Keratinocyte (primary cell): ENCODE results near the gene SP5. TPM values are rescaled to one million over a fixed set of nuclear protein-coding genes. Genes with fewer than 3 reads are reported as not detected.

Experiments used
- DNase-seq: peaks from one replicate; pipeline ENCODE4 v3.0.0-alpha.2; 2011; ENCODE audit warnings: low read depth, missing footprints, low spot score
- FAIRE-seq: peaks from 2 replicates; lab custom pipeline; 2011; peaks lifted over from hg19 to GRCh38; lab: Jason Lieb, UNC
- H2AFZ ChIP-seq: 2 replicates; pipeline ENCODE4 v1.6.0; 2012; ENCODE audit warnings: low read length, control low read depth, inconsistent platforms; ENCODE audit not compliant: control insufficient read depth
- H3K27ac ChIP-seq: 2 replicates; pipeline ENCODE4 v1.5.1; 2011; ENCODE audit warnings: low read length; ENCODE audit not compliant: control insufficient read depth, insufficient read depth
- H3K27me3 ChIP-seq: 3 replicates; pipeline ENCODE4 v1.6.0; 2011; ENCODE audit warnings: low read length; ENCODE audit not compliant: control insufficient read depth, insufficient read depth; ENCODE audit errors: extremely low read depth
- H3K36me3 ChIP-seq, 2 experiments: 2 replicates in 1 of 2; 3 replicates in 1 of 2; pipeline ENCODE4 v1.5.1; 2011; ENCODE audit warnings: low read length in 2 of 2, mild to moderate bottlenecking in 1 of 2; ENCODE audit not compliant: control insufficient read depth in 2 of 2, insufficient read depth in 2 of 2; ENCODE audit errors: extremely low read depth in 1 of 2
- H3K4me1 ChIP-seq: 3 replicates; pipeline ENCODE4 v1.5.1; 2011; ENCODE audit warnings: low read length; ENCODE audit not compliant: control insufficient read depth, insufficient read depth; ENCODE audit errors: extremely low read depth
- H3K4me2 ChIP-seq: 3 replicates; pipeline ENCODE4 v1.6.0; 2011; ENCODE audit warnings: low read depth, low read length; ENCODE audit not compliant: control insufficient read depth, insufficient read depth; ENCODE audit errors: extremely low read depth
- H3K4me3 ChIP-seq, 3 experiments: fragments of 200-600 bp in 1 of 3; sonication (generic) in 1 of 3; 2 replicates in 2 of 3; 3 replicates in 1 of 3; pipeline ENCODE4 v1.5.1; 2011 to 2016; ENCODE audit warnings: low read length in 3 of 3, mild to moderate bottlenecking in 3 of 3, control low read depth in 2 of 3, inconsistent platforms in 1 of 3, low read depth in 1 of 3, mixed read lengths in 1 of 3, mixed run types in 1 of 3, moderate library complexity in 1 of 3; ENCODE audit not compliant: control insufficient read depth in 2 of 3, insufficient read depth in 2 of 3; ENCODE audit errors: extremely low read depth in 1 of 3
- H3K79me2 ChIP-seq: 2 replicates; pipeline ENCODE4 v1.6.0; 2012; ENCODE audit warnings: low read length; ENCODE audit not compliant: control insufficient read depth, insufficient read depth
- H3K9ac ChIP-seq: 3 replicates; pipeline ENCODE4 v1.6.0; 2011; ENCODE audit warnings: low read length; ENCODE audit not compliant: control insufficient read depth, insufficient read depth; ENCODE audit errors: extremely low read depth
- H3K9me1 ChIP-seq: 3 replicates; pipeline ENCODE4 v1.6.0; 2011; ENCODE audit warnings: low read length; ENCODE audit not compliant: control insufficient read depth, insufficient read depth; ENCODE audit errors: extremely low read depth
- H3K9me3 ChIP-seq: 2 replicates; pipeline ENCODE4 v1.5.1; 2012; ENCODE audit warnings: low read depth, low read length; ENCODE audit not compliant: control insufficient read depth
- H4K20me1 ChIP-seq: 3 replicates; pipeline ENCODE4 v1.6.0; 2011; ENCODE audit warnings: low read length; ENCODE audit not compliant: control insufficient read depth, insufficient read depth; ENCODE audit errors: extremely low read depth
- CTCF ChIP-seq, 3 experiments: IDR thresholded peaks in 1 of 3; conservative IDR thresholded peaks in 1 of 3; optimal IDR thresholded peaks in 1 of 3; 2 replicates in 2 of 3; 3 replicates in 1 of 3; pipeline versions ENCODE3 to v1.5.1; 2011; ENCODE audit warnings: low read length in 3 of 3, mild to moderate bottlenecking in 3 of 3, moderate library complexity in 2 of 3, control low read depth in 1 of 3, inconsistent platforms in 1 of 3; ENCODE audit not compliant: insufficient read depth in 2 of 3; ENCODE audit errors: extremely low read depth in 1 of 3
- EZH2 ChIP-seq: IDR thresholded peaks from one replicate; pipeline ENCODE4 v1.6.1; 2012; ENCODE audit warnings: inconsistent platforms, mild to moderate bottlenecking, low read length, moderate library complexity
- dilution Hi-C: fragments of 300-500 bp; cut with MboI; formaldehyde crosslinking; loops from one replicate; pipeline ENCODE4 v1.7.0; 2020; ENCODE audit warnings: low sequenced_read_pairs; ENCODE audit not compliant: extremely low pct_ligation_motif_present
- polyA plus RNA-seq, 5 experiments: library from polyadenylated mRNA; depleted of rRNA in 3 of 5; stranded (reverse) in 3 of 5; stranded (forward) in 1 of 5; unstranded in 1 of 5; fragments of >200 nt; gene quantifications; 1 replicate in 1 of 5; 2 replicates in 3 of 5; 3 replicates in 1 of 5; pipeline versions ENCODE4 v1.2.1 to v1.2.3, GENCODE V29; 2011 to 2012; ENCODE audit warnings: missing spikeins in 2 of 5, low read depth in 1 of 5, low replicate concordance in 1 of 5

SP5 gene
- polyA plus RNA-seq, 1 donor (not counting 4 experiments of a cell fraction or from before 2014, with no cell fraction given) = not detected

- H3K79me2 ChIP-seq = no peaks in the 10 kb centered on the region
- FAIRE-seq (no peak), DNase-seq (no peak)
- H2AFZ ChIP-seq = no peak overlapping the region
- H3K4me3 ChIP-seq = no peak overlapping the region
- no peaks in the 10 kb centered on the region for H3K9me3 ChIP-seq
- H3K4me2 ChIP-seq = no peak overlapping the region
- no peaks in the 10 kb centered on the region for H3K36me3 ChIP-seq
- dilution Hi-C loops = no loop called here
- H3K9me1 ChIP-seq = no peaks in the 10 kb centered on the region
- H3K9ac ChIP-seq = no peak overlapping the region
- H3K27me3 ChIP-seq = peaks cover 26% of the 10 kb centered on the region
- H3K4me1 ChIP-seq = no peaks in the 10 kb centered on the region
- no peak overlapping the region for H3K27ac ChIP-seq
- no peaks in the 10 kb centered on the region for H4K20me1 ChIP-seq
- TF ChIP-seq EZH2 (no peak), CTCF (optimal IDR thresholded peaks at IDR 0.05 in 1 of 3, IDR thresholded peaks at IDR 0.05 in 1 of 3, conservative IDR thresholded peaks at IDR 0.05 in 1 of 3; ENCODE audit: extremely low read depth in 1 of 3, insufficient read depth in 2 of 3, low read length in 3 of 3) (no peak)
These were observed 6.5 kb downstream of the SP5 start for GRCh38 chr2:170721678-170722077.

- TF ChIP-seq EZH2 (no peak), CTCF (optimal IDR thresholded peaks at IDR 0.05 in 1 of 3, IDR thresholded peaks at IDR 0.05 in 1 of 3, conservative IDR thresholded peaks at IDR 0.05 in 1 of 3; ENCODE audit: extremely low read depth in 1 of 3, insufficient read depth in 2 of 3, low read length in 3 of 3) (no peak)
- no peak overlapping the region for H3K4me2 ChIP-seq
- no peaks in the 10 kb centered on the region for H3K79me2 ChIP-seq
- H3K4me1 ChIP-seq = no peaks in the 10 kb centered on the region
- no peaks in the 10 kb centered on the region for H3K9me3 ChIP-seq
- H3K9ac ChIP-seq = no peak overlapping the region
- no peaks in the 10 kb centered on the region for H4K20me1 ChIP-seq
- no peak for DNase-seq
- H3K4me3 ChIP-seq = no peak overlapping the region
- H3K27ac ChIP-seq = no peak overlapping the region
- no peak overlapping the region for H2AFZ ChIP-seq
- no peaks in the 10 kb centered on the region for H3K9me1 ChIP-seq
- H3K36me3 ChIP-seq = no peaks in the 10 kb centered on the region
- dilution Hi-C loops = no loop called here
- peaks cover 20% of the 10 kb centered on the region for H3K27me3 ChIP-seq
- FAIRE-seq = no peak
These were observed 7.2 kb downstream of the SP5 start for GRCh38 chr2:170722301-170722700.
